Measurements from ENCODE around the gene UBE2D4.
"Not testable (repeated sequence)": the region's sequence is repeated elsewhere in the genome, so short reads cannot be mapped to it uniquely, and the experiment has no call there.

UBE2D4 gene

GRCh38 chr7:43943417-43944187 is 17.4 kb downstream of the UBE2D4 start:
- H3K27me3 ChIP-seq = no peaks in the 10 kb centered on the region
- peaks cover 0 to 7% (median 0%) of the 10 kb centered on the region in 11 experiments; a peak in 1 of 22 replicates for H4K20me1 ChIP-seq
- no peaks in the 10 kb centered on the region for H3K9me3 ChIP-seq (replicated peaks in 1 of 11)
- H3K4me1 ChIP-seq = peaks cover 0 to 6% (median 0%) of the 10 kb centered on the region in 10 experiments; a peak in 1 of 20 replicates
- no peak for TF ChIP-seq Cebpa-rat (IDR thresholded peaks at IDR 0.05)
- H3K27ac ChIP-seq = no peak overlapping the region
- H3K36me3 ChIP-seq = peaks cover 0 to 22% (median 10%) of the 10 kb centered on the region in 11 experiments; a peak in 12 of 22 replicates
- H3K4me3 ChIP-seq = no peak overlapping the region
- no peak overlapping the region for H3K4me2 ChIP-seq
- H3K9ac ChIP-seq = no peak overlapping the region

GRCh38 chr7:43944286-43944685 is 18.1 kb downstream of the UBE2D4 start:
- H3K4me1 ChIP-seq = peaks cover 0 to 6% (median 0%) of the 10 kb centered on the region in 10 experiments; a peak in 1 of 20 replicates
- peaks cover 0 to 29% (median 12%) of the 10 kb centered on the region in 11 experiments; a peak in 12 of 22 replicates for H3K36me3 ChIP-seq
- H3K4me3 ChIP-seq = no peak overlapping the region
- no peak overlapping the region for H3K27ac ChIP-seq
- no peak overlapping the region for H3K4me2 ChIP-seq
- no peak for TF ChIP-seq Cebpa-rat (IDR thresholded peaks at IDR 0.05)
- no peaks in the 10 kb centered on the region for H3K9me3 ChIP-seq (replicated peaks in 1 of 11)
- H3K9ac ChIP-seq = no peak overlapping the region
- no peaks in the 10 kb centered on the region for H3K27me3 ChIP-seq
- H4K20me1 ChIP-seq = peaks cover 0 to 7% (median 0%) of the 10 kb centered on the region in 11 experiments; a peak in 1 of 22 replicates

DNA sequence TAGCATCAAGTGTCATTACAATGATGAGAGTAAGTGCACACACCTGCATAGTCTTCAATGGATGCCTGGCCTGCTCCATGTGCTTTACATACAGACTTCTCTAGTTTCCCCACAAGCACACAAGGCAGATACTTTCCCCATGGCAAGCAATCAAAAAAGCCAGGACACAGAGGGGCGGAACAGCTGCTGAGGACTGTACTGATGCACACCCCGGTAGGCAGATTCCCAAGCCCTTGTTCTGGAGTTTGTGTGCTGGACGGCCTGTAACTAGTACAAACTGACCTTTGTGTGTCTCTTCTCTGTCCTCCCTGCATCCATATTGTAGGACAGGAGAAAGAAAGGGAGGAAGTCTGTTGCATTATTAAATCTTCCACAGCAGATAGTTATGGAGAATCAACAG is 25.8 kb downstream of the UBE2D4 start:
- no peak overlapping the region for H3K27ac ChIP-seq
- no peaks in the 10 kb centered on the region for H4K20me1 ChIP-seq
- no peaks in the 10 kb centered on the region for H3K9me3 ChIP-seq (replicated peaks in 1 of 11)
- no peak overlapping the region for H3K4me3 ChIP-seq
- H3K27me3 ChIP-seq = no peaks in the 10 kb centered on the region
- H3K4me1 ChIP-seq = peaks cover 0 to 36% (median 21%) of the 10 kb centered on the region in 10 experiments; a peak in 16 of 20 replicates
- no peak overlapping the region for H3K4me2 ChIP-seq
- no peak overlapping the region for H3K9ac ChIP-seq
- peaks cover 13 to 55% (median 45%) of the 10 kb centered on the region in 11 experiments; a peak in 20 of 22 replicates for H3K36me3 ChIP-seq
- TF ChIP-seq Cebpa-rat (IDR thresholded peaks at IDR 0.05) = no peak

- peaks cover 0 to 36% (median 21%) of the 10 kb centered on the region in 10 experiments; a peak in 16 of 20 replicates for H3K4me1 ChIP-seq
- H3K27ac ChIP-seq = no peak overlapping the region
- TF ChIP-seq Cebpa-rat (IDR thresholded peaks at IDR 0.05) = no peak
- no peaks in the 10 kb centered on the region for H4K20me1 ChIP-seq
- H3K4me2 ChIP-seq = peak overlapping the region in 1 of 11 experiments; percentile 7; a peak in 2 of 22 replicates
- peaks cover 0 to 2% (median 0%) of the 10 kb centered on the region in 11 experiments; a peak in 2 of 22 replicates for H3K9me3 ChIP-seq (replicated peaks in 1 of 11)
- H3K27me3 ChIP-seq = no peaks in the 10 kb centered on the region
- peaks cover 13 to 55% (median 44%) of the 10 kb centered on the region in 11 experiments; a peak in 20 of 22 replicates for H3K36me3 ChIP-seq
- no peak overlapping the region for H3K9ac ChIP-seq
- H3K4me3 ChIP-seq = no peak overlapping the region
Measured at GRCh38 chr7:43953071-43953470, 26.8 kb downstream of the UBE2D4 start.

- no peak for TF ChIP-seq Cebpa-rat (IDR thresholded peaks at IDR 0.05)
- Histone ChIP-seq H3K9ac (no peak overlapping the region; a peak in 1 of 22 replicates), H4K20me1 (no peaks in the 10 kb centered on the region), H3K4me1 (peaks cover 0 to 36% (median 21%) of the 10 kb centered on the region in 10 experiments; a peak in 16 of 20 replicates), H3K4me2 (peak overlapping the region in 5 of 11 experiments; percentile 54 to 72 (median 64); a peak in 9 of 22 replicates), H3K36me3 (peaks cover 13 to 41% (median 36%) of the 10 kb centered on the region in 11 experiments; a peak in 20 of 22 replicates), H3K4me3 (no peak overlapping the region), H3K27me3 (no peaks in the 10 kb centered on the region), H3K9me3 (replicated peaks in 1 of 11) (peaks cover 8 to 18% (median 11%) of the 10 kb centered on the region in 11 experiments; a peak in 21 of 22 replicates), H3K27ac (no peak overlapping the region)
Measured at GRCh38 chr7:43954524-43955228, 28.4 kb downstream of the UBE2D4 start.

DNA sequence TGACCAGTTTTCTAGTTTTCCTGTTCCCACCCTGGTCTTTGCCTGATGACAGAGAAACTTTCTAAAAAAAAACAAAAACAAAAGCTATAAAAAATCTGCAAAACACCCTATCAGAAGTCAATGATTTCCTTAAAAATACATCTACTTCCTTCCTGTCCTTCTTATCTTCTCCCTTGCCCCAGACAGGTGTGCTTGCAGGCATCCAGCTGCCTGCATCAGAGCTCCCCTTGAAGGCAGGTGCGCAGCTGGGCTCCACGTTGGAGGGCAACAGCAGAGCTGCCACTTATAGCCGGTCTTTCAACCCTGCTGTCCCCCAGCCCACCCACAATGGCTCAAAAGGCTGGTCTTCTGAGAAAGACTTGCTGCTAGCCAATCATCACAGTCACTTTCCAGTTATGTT is 29.8 kb downstream of the UBE2D4 start:
- peaks cover 0 to 36% (median 21%) of the 10 kb centered on the region in 10 experiments; a peak in 16 of 20 replicates for H3K4me1 ChIP-seq
- no peak overlapping the region for H3K4me3 ChIP-seq
- peaks cover 9 to 35% (median 30%) of the 10 kb centered on the region in 11 experiments; a peak in 20 of 22 replicates for H3K36me3 ChIP-seq
- TF ChIP-seq Cebpa-rat (IDR thresholded peaks at IDR 0.05) = no peak
- no peak overlapping the region for H3K27ac ChIP-seq
- H3K9ac ChIP-seq = no peak overlapping the region
- H3K4me2 ChIP-seq = peak overlapping the region in 9 of 11 experiments; percentile 24 to 72 (median 54); a peak in 16 of 22 replicates
- H3K27me3 ChIP-seq = no peaks in the 10 kb centered on the region
- no peaks in the 10 kb centered on the region for H4K20me1 ChIP-seq
- peaks cover 11 to 22% (median 14%) of the 10 kb centered on the region in 11 experiments; a peak in 21 of 22 replicates for H3K9me3 ChIP-seq (replicated peaks in 1 of 11)

- Histone ChIP-seq H3K4me1 (peaks cover 0 to 9% (median 5%) of the 10 kb centered on the region in 10 experiments; a peak in 15 of 20 replicates), H3K27ac (no peak overlapping the region), H3K27me3 (no peaks in the 10 kb centered on the region), H4K20me1 (no peaks in the 10 kb centered on the region), H3K9ac (no peak overlapping the region), H3K9me3 (replicated peaks in 1 of 11) (peaks cover 11 to 22% (median 14%) of the 10 kb centered on the region in 11 experiments; a peak in 21 of 22 replicates), H3K36me3 (peaks cover 0 to 15% (median 9%) of the 10 kb centered on the region in 11 experiments; a peak in 6 of 22 replicates), H3K4me3 (no peak overlapping the region), H3K4me2 (no peak overlapping the region)
- no peak for TF ChIP-seq Cebpa-rat (IDR thresholded peaks at IDR 0.05)
Measured at GRCh38 chr7:43960933-43961332, 34.7 kb downstream of the UBE2D4 start.

DNA sequence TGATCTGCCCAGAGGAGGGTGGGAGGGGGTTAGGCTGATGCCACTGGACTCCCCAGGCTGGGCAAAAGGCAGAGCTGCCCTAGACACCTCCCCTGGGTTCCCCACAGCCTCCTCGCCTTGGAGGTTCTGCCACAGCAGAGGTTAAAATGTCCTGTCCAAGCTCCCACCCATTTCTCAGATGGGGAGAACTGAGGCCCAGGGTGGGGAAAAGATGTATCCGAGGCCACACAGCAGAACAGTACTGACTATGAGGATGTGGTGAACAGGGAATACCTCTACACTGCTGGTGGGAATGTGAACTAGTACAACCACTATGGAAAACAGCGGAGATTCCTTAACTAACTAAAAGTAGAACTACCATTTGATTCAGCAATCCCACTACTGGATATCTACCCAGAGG is 40.2 kb downstream of the UBE2D4 start:
- H3K27me3 ChIP-seq; H3K4me2 ChIP-seq; H3K27ac ChIP-seq; H3K4me1 ChIP-seq; H3K4me3 ChIP-seq; H4K20me1 ChIP-seq; H3K9ac ChIP-seq; H3K9me3 ChIP-seq (replicated peaks in 1 of 11); H3K36me3 ChIP-seq: not testable (repeated sequence)

DNA sequence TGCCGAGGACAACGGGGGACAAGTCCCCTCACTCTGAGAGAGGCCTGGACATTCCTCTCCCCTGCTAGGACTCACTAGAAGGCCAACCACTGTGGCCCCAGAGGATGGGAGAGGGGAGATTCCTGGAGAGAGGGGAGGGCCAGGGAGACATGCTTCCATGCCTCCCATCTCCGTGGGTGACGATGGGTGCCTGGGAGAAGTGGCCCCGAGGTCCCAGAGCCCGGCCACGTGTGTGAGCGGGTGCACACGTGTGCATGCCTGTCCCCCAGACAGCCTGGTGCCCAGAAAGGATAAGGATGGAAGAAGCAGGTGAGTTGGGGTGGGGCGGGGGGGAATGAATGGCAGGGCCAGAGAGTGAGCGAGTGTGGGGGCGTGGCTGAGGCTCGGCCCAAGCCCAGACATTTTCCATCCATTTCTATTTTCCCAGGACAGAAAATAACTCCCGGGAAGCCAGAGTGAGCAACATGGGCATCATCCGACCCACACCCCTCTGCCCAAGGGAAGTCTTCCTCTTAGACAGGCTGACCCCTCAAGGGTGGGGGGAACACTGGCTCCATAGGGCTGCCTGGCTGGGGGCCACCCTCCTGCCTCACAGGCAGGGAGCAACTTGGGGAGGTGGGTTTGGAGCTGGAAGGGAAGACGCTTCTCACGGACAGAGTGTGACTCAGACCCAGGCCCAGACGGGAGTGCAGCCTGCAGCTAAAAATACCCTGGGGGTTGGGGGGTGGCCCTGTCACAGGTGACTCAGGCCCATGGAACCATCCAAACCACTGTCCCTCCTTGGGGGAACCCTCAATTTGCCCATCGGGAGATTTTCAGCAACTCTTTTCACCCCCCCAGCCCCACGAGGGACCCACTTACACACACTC is 42.2 kb downstream of the UBE2D4 start:
- not testable (repeated sequence) for H3K27ac ChIP-seq; H3K9me3 ChIP-seq (replicated peaks in 1 of 11); H4K20me1 ChIP-seq; H3K4me2 ChIP-seq; H3K4me3 ChIP-seq; H3K27me3 ChIP-seq; H3K36me3 ChIP-seq; H3K9ac ChIP-seq
- peaks cover 0 to 14% (median 10%) of the 10 kb centered on the region in 10 experiments; a peak in 13 of 20 replicates for H3K4me1 ChIP-seq

DNA sequence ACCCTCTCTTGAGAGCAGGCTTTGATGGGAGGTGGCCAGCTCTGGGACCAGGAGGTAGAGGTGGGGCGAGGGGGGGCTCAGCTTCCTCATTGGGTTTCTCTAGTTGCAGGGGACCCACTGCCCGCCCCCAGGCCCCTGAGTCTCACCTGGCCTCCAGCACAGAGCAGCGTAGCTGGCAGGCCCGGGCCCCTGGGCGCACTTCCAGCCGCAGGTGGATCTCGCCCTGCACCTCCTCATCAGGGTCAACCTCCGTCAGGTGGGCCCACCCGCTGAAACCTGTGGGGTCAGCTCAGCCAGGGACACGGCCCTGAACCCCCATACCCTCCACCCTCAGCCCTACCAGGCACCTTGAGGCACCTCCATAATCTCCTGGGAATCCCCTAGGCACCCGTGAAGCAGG is 43.4 kb downstream of the UBE2D4 start:
- not testable (repeated sequence) for H3K9me3 ChIP-seq (replicated peaks in 1 of 11); H3K27ac ChIP-seq; H3K27me3 ChIP-seq; H3K4me3 ChIP-seq; H3K9ac ChIP-seq; H4K20me1 ChIP-seq; H3K36me3 ChIP-seq; H3K4me2 ChIP-seq
- H3K4me1 ChIP-seq = peaks cover 0 to 24% (median 21%) of the 10 kb centered on the region in 10 experiments; a peak in 13 of 20 replicates

- not testable (repeated sequence) for H4K20me1 ChIP-seq; H3K27ac ChIP-seq; H3K9me3 ChIP-seq (replicated peaks in 1 of 11); H3K9ac ChIP-seq; H3K4me2 ChIP-seq; H3K36me3 ChIP-seq; H3K4me3 ChIP-seq; H3K27me3 ChIP-seq
- H3K4me1 ChIP-seq = peaks cover 0 to 29% (median 25%) of the 10 kb centered on the region in 10 experiments; a peak in 13 of 20 replicates
Measured at GRCh38 chr7:43970698-43971097, 44.5 kb downstream of the UBE2D4 start.

Data from BLaER1 treated with 17β-estradiol and CSF1 and Interleukin-3, amounts not matched to agents 10 nM and 100 nM (cell line).